Measurements from ENCODE around the gene CARD11.

CARD11 gene

DNA sequence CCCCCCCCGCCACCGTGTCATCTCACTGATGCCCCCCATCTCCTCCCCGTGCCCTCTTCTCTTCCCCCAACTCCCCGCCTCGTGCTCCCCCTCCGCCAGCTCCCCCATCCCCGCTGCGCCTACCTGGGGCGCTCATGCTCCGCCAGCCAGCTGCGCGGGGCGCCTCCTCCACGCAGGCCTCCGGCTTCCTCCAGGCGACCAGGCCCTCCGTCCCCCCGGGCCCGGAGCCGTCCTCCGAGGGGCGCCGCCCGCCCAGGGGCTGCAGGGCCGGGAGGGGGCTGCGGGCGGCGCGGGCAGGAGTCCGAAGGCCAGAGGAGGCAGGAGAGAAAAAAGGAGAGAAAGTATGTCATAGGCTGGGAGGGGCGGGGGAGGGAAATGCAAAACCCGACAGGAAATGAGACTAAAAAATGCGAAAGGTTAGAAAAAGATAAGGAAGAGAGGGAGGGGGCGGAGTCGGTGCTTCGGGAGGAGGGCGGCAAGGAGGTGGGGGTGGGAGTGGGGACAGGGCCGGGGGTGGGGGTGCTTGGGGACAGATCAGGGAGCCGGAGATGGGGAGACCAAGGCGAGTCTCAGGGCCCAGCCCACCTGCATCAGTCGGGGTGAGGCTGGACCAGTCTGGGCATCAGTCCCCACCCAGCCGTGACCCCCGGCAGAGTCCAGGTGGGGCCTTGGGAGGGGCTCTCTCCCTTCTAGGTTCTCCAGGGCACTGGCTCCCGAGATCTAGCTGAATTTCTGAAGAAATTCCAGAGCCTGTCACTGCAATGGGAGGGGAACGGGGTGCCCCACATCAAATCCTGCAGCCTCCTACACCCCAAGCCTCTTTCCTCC is at the start of gene CARD11:
Gene CARD11, minus strand, starts transcription at position 324 of the 828 bp plus-strand sequence. CDS start 85,361 bp downstream, outside the sequence.
- no peak for DNase-seq

DNA sequence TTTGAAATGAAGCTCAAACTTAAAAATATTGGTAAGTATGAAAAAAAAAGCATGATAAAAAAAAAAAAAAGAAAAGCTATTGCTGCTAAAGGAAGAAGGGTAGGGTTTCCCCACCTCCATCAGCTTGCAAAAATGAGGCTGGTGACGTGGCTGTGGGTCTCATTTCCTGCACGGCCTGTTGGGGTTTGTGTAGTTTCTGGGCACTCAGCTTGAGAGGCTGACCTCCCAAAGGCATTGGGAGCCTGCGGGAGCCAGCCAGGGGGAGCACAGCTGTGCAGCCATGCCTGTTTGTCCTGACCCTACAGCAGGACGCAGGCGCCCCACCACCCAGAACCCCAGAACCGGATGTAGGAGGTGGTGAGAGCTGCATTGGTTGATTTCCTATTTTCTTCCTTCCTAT is 48.8 kb upstream of the CARD11 start:
- no peak for DNase-seq

DNA sequence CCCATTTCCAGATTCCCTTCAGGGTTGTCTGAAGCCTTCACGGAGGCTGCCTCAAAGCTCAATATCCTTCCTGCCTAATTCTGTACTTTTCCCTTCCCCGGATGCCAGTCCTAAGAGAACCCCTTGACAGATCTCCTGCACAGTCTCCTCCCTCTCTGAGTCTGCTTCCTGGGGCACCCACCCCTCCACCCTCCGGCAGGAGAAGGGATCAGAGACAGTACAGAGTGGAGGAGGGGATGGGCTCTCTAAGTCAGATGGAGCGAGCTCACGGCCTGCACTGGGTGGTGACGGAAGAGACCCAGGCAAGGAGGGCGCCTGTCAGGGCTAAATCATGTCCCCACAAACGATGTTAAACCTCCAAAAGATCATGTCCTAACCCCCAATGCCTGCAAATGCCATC is 48.0 kb upstream of the CARD11 start:
- DNase-seq, result no peak

DNA sequence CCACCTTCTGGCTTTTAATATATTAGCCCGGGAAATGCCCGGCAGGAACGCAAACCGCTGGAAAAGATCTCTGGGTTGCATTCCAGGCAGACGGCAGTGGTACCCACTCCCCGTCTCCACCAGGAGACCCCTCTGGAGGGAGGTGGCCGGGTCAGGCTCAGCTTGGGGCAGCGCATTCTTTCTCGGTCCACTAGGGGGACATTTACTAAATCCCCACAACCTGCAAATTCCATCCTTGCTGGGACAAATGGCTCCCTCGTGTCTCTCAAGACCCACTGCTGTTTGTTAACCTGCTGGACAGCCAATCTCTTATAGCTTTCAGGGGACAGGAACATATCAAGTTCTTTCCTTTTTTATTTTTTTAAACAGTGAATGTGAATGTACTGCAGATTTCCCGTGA is 45.8 kb upstream of the CARD11 start:
- DNase-seq, result peak in 1 of 2 experiments; percentile 20

DNA sequence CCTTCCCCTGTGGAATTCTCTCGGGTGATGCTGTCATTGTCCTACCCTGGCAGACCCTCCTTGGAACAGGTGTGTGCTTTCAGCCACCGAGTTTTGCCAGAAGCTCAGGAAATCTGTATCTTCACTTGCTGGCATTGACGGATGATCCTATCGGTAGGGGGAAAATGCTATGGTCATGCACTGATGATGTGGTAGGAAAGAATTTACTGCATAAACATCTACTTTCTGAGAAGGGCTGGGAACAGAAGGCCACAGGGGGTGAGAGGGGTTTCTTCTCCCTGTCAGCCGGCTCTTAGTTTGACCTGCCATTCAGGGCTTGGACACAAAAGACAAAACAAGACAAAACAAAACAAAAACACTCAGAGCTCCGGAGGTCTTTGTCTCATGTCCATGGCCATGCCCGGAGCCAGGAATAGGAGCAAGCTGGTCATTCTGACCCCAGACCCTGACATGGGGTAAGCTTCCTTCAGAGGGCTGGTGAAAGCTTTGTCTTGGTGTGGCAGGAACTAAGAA is 43.6 kb upstream of the CARD11 start:
- no peak for DNase-seq

DNA sequence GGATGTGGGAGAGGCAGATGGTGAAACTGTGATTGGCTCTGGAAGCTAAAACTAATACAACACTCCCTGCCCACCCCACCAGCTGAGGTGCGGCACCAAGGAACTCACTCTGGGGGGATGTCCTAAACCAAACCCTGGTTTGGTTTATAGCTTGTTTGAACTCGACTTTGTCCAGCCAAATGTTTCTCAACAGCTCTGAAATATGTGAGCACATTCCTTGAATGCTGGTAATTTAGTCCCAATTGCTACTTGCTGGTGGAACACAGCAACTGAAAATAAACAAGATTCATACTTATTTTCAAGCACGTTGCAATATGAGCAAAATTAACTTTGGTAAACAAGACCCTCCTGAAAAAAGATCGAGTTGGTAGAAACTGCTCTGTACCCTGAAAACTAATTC is 39.7 kb upstream of the CARD11 start:
- DNase-seq, result no peak

DNA sequence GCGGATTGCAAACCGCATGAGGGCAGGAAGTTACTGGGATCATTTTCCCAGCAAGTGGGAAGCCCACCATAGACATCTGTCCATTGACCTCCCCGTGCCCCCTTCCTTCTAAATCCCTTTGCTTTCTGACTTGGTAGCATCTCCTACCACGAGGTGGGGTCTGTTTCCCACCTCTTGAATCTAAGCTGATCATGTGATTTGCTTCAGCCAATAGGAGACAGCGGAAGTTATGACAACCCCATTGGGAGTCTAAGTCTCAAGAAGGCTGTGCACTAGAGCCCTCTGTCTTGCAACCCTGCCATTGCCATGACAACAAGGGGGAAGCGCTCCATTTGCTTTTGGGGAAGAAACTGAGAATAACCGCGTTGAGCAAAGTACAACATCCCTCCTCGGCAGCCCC is 39.2 kb upstream of the CARD11 start:
- DNase-seq, result no peak

DNA sequence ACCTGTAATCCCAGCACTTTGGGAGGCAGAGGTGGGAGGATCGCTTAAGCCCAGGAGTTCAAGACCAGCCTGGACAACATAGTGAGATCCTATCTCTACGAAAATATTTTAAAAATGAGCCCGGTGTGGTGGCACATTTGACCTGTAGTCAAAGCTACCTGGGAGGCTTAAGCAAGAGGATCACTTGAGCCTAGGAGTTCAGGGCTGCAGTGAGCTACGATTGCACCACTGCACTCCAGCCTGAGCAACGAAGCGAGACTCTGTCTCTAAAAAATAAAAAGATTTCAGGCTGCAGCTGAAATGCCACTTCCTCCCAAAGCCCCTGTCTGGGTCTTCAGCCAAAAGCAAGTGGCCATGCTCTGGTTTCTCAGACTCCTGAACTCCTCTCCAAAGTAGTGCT is 38.7 kb upstream of the CARD11 start:
- no peak for DNase-seq

DNA sequence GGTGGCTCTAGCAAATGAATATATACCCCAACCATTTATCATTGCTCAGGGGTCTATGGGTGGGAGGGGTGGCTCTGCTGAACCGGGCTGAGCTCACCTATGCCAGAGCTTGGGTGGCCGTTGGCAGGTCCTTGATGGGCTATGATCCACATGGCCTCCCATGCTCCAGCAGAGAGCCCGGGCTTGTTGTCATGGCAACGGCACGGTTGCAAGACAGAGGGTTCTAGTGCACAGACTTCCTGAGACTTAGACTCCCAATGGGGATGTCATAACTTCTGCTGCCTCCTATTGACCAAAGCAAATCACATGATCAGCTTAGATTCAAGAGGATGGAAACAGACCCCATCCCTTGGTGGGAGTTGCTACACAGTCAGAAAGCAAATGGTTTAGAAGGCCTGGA is 36.4 kb upstream of the CARD11 start:
- DNase-seq, result no peak

DNA sequence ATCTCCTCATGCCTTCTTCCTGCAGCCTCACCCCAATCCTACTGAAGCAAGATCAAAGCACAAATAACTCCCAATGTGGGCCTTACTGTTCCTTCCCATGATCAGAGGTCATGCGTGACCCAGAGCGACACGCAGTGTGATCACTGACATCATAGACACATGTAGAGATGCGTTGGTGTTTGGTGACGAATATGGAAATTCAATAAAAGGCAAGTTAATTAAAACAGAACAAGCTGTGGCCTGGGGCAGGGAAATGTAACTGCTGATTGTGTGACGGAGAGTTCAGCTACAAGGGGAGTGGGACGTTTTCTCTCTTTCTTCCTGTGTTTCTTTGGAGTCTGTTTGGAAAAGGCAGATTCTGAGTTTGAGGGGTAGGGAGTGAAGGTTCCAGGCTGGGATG is 34.8 kb upstream of the CARD11 start:
- DNase-seq, result no peak

DNA sequence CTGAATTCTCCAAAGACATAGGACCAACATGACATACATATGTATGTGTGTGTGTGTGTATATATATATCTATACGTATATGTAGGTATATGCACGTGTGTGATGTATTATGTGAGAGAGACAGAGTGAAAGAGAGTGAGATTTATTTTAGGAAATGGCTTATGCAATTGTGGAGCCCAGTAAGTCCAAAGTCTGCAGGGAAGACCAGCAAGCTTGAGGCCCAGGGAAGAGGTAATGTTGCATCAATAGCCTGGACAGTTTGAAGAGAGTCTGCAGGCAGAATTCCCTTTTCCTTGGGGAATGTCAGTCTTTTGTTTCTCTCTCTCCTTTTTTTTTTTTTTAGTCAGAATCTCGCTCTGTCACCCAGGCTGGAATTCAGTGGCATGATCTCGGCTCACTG is 33.0 kb upstream of the CARD11 start:
- no peak for DNase-seq

DNA sequence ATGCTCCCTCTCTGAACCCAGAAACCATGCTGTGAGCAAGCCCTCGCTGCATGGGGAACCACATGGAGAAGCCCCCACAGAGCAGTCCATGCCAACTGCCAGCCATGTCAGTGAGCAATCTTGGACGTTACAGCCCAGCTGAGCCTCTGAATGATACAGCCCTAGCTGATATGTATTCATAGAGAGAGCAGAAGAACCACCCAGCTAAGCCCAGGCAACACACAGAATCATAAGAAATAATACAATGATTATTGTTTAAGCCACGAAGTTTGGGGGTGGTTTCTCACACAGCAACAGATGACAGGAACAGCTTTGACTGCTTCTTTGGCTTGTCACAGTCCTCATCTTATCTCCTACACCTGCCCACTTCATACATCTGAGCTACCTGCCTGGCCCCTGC is 32.5 kb upstream of the CARD11 start:
- no peak for DNase-seq

DNA sequence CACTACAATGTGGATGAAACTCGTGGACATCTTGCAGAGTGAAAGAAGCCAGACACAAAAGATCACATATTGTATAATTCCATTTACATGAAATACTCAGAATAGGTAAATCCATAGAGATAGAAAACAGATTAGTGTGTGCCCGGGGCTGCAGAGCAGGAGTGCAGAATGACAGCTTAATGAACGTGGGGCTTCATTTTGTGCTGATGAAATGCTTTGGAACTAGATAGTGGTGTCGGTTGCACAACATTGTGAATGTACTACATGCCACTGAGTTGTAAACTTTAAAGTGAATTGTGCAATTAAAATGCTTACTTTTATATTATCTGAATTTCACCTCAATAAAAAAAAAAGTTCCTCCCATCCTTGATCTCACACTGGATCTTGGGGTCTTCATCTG is 31.8 kb upstream of the CARD11 start:
- DNase-seq, result no peak

DNA sequence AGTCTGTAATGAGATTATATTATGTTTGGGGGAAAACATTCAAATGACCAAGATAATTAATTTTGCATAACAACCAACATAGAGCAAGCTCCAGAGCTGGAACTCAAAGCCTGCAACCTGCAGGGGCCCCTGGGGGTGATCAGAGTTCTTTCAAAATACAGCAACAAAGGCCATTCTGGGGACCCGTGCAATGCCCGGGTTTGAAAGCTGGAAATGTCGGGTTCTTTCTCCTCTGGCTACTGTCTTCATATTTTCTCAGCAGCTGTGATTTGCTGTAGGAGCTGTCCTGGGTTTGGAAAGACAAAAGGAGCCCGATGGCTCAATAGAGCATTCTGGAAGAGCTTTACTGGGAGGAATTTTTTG is 30.8 kb upstream of the CARD11 start:
- DNase-seq, result peak in 1 of 2 experiments; percentile 32

DNA sequence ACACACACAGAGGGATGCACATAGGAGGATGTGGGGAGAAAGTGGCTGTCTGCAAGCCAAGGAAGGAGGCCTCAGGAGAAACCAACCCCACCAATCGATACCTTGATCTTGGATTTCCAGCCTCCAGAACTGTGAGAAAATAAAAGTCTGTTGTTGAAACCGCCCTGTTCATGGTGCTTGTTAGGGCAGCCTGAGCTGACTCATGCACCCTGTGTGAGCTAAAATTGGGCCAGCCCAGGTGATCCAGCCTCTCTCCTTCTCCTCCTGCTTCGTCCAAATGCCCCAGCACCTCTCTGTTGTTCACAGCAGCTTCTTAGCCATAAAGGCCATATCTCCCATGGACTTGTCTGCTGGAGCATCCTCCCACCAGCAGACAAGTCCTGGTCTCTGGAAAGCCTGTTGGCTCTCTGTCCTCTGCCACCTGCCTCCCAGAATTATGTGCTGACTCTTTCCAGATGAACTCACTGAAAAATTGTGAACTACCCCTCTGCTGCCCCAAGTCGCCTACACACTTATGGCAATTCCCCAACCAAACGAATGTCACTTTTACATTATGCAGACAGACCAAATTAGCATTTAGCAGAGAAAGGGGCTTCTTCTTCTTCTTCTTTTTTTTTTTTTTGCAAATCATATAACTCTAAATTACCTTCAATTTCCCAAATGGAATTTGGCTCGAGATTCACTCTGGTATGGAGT is 30.2 kb upstream of the CARD11 start:
- DNase-seq, result no peak

DNA sequence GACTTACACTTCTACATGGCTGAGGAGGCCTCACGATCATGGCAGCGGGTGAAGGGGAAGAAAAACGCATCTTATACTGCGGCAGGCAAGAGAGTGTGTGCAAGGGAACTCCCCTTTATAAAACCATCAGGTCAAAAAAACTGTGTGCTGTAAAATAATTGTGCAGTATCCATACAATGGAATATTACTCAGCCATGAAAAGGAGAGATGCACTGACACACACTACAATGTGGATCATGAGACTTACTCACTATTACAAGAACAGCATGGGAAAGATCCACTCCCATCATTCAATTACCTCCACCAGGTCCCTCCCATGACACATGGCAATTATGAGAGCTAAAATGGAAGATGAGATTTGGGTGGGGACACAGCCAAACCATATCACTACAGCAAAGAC is 27.2 kb upstream of the CARD11 start:
- no peak for DNase-seq

DNA sequence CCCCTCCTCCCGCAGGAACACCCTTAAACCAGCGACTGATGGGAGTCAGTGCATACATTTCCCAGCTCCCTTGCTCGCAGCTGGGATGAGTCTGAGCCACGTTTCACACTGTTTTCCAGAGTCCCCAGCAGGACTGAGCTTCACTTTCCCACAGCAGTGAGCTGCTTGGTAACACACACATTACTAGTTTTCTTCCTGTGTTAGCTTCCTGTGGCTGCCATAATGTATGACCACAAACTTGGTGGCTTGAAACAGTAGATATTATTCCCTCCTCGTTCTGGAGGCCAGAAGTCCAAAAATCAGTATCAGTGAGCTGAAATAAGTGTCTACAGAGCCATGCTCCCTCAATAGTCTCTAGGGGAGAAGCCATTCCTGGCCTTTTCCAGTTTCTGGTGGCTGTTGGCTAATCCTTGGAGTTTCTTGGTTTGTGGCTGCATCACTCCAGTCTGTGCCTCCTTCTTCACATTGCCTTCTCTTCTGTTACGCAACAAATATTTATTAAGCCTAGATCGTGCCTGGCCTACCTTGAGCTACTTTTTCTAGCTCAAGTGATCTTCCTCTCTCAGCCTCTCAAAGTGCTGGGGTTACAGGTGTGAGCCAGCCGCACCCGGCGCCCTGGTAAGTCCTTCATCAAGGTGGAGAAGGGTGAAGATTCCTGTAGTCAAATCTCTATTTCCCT is 26.2 kb upstream of the CARD11 start:
- DNase-seq, result no peak

DNA sequence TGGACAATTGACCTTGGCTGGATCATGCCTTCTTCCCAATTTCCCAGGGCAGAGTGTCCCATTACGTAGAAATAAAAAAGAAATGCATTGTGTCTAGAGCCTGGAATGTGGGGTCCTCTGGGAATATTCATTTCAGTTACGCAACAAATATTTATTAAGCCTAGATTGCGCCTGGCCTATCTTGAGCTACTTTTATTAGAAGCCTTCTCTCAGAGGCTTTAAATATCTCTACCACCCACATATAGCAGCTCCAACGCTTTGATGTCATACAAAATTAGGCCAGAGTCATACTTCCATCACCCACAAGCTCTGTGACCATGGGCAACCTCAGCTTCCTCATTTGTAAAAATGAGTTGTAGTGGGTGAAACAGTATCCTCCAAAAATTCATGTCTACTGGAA is 24.9 kb upstream of the CARD11 start:
- DNase-seq, result no peak

DNA sequence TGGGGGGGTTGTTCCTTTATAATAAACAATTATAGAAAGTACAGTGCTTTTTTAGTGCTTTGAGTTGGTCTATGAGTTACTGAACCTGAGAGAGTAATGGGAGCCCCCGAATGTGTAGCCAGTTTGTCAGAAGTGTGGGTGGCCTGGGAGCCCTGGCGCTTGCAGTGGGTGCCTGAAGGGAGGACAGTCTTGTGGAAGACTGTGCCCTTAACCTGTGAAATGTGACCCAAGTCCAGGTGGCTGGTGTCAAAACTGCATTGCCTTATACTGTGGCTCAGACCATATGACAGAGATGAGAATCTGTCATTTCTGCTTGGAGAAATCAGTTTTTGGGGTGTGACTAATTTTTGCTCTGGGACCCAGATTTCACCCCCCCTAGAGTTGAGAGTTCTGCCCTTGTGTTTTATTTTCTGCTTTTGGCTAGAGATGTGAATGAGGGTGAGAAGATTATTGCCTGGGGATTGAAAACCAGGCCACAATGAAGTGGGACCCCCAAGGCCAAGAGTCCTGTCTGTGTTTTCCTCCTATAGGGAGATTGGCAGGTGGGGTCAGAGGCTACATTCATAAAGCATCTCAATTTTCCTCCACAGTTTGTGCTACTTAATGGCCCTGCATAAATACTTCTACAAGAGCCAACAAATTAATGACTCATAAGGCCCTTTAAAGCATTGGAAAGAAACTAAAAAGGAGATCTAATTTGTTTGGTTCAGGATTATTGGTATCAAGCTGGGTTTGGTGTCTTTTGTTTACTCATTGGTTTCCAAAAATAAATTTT is 24.1 kb upstream of the CARD11 start:
- no peak for DNase-seq

DNA sequence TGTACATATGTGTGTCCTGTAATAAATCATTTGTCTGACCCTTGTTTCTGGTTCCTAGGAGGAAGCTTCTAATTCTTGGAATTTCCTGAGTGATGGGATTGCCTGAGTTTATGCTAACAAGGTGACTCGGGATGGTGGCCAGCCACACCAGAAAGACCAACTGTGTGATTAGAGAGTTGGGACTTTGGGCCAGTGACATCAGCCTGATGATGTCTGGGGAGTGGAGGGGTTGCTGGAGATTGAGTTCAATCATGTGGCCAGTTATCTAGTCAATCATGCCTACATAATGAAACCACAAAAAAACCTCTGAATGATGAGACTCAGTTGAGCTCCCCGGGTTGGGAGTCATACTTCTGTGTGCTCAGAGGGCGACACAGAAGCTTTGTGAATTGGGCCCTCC is 23.5 kb upstream of the CARD11 start:
- DNase-seq, result no peak

DNA sequence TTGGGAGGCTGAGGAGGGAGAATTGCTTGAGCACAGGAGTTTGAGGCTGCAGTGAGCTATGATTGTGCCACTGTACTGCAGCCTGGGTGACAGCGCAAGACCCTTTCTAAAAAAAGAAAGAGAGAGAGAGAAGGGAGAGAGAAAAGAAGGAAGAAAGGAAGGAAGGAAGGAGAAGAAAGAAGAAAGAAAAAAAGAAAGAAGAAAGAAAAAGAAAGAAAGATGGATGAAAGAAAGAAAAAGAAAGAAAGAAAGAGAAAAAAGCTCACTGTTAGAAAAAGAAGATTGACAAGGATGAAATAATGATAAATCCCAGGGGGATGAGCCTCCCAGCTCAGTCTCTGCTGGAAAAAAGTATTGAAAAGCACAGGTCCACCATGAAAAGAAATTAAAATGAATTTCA is 22.8 kb upstream of the CARD11 start:
- DNase-seq, result no peak

DNA sequence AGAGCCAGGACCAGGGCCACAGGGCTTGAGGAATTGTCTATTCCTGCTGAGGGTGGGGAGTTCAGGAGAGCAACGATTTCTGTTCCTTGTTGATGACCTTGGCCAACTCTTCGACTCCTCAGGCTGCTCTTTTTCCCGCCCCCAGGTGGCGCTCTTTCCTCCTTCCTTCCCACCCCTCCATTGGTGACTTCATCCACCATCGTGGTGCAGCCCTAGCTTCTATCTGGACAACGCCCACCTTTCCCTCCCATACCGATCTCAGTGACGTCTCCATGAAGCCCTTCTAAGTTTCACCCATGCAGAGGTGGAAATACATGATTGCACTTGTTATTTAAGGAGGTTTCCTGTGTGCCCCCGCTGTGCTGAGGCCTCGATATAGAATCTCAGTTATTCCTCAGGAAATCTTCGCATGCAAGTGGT is 22.1 kb upstream of the CARD11 start:
- DNase-seq, result peak; percentile 15 to 58

DNA sequence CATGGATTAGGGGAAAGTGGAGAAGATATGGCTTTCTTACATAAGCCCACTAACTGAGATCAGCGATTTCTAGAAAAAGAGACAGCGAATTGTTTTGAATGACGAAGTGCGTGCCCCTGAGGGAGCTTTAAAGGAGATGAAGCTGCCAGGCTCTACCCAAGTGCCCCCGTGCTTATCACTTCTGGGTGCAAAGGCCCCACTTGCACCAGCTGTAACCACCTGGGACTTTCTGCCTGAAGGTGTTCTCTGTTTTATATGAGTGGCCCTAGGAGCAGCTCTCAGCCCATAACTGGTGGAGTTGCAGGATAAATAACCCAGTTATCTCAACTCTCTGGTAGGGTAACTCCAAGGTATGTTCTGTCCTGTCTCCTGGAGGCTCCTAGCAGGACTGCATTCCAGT is 20.4 kb upstream of the CARD11 start:
- DNase-seq, result no peak

Data from NCI-H526 (cell line).